HEK293 (cell line): ENCODE measurements around the gene MTUS2.

ENCODE experiments used
- KLF16 ChIP-seq: fragments of 450-650 bp; formaldehyde crosslinking; IDR thresholded peaks from 2 replicates; pipeline ENCODE4 v1.5.1; 2017; ENCODE audit warnings: missing biosample characterization, missing genetic modification characterization
- YY1 ChIP-seq: fragments of 450-650 bp; formaldehyde crosslinking; IDR thresholded peaks from 2 replicates; pipeline ENCODE4 v1.5.1; 2018; ENCODE audit warnings: missing biosample characterization, missing genetic modification characterization

GRCh38 chr13:29301027-29301426 lies 480.9 kb downstream of the MTUS2 start:
- no peak for TF ChIP-seq YY1 (tag by site-specific recombination)
- no peak for TF ChIP-seq KLF16
